ES-I3 (cell line): ENCODE measurements around the gene DEPP1.

Experiments used
- H3K36me3 ChIP-seq: 2 replicates; pipeline ENCODE4 v1.6.1; 2013; ENCODE audit warnings: mild to moderate bottlenecking, low read length, control low read depth, moderate library complexity; ENCODE audit not compliant: insufficient read depth
- H3K4me1 ChIP-seq: 2 replicates; pipeline ENCODE4 v1.6.1; 2013; ENCODE audit warnings: mild to moderate bottlenecking, control low read depth, low read length; ENCODE audit not compliant: insufficient read depth
- H3K9ac ChIP-seq: 2 replicates; pipeline ENCODE4 v1.6.1; 2013; ENCODE audit warnings: low read depth, mild to moderate bottlenecking, low read length, moderate library complexity
- H3K9me3 ChIP-seq: 2 replicates; pipeline ENCODE4 v1.6.1; 2013; ENCODE audit warnings: mild to moderate bottlenecking, low read length, moderate library complexity; ENCODE audit not compliant: control insufficient read depth, insufficient read depth

The DEPP1 gene

DNA sequence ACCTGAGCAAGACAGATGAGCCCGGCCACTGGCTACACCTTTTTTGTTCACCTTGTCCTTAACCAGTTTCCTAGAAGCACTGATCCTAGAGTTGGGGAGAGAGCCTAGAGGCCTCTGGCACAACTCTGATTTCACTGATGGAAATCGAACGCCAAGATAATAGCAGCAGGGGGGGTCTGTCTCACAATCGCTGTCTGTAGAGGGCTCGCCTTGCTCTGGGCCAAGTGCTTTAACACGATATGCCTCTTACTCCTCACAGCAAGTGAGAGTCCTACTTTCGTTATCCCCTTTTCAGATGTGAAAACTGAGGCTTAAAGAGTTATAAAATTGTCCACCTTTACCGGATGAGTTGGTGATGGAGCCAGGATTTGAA lies 18.5 kb downstream of the DEPP1 start:
- no peaks in the 10 kb centered on the region for H3K36me3 ChIP-seq
- peaks cover 27% of the 10 kb centered on the region for H3K4me1 ChIP-seq
- H3K9me3 ChIP-seq, result no peaks in the 10 kb centered on the region
- H3K9ac ChIP-seq, result peak overlapping the region; percentile 58; the same call in 1 of the 2 replicates

DNA sequence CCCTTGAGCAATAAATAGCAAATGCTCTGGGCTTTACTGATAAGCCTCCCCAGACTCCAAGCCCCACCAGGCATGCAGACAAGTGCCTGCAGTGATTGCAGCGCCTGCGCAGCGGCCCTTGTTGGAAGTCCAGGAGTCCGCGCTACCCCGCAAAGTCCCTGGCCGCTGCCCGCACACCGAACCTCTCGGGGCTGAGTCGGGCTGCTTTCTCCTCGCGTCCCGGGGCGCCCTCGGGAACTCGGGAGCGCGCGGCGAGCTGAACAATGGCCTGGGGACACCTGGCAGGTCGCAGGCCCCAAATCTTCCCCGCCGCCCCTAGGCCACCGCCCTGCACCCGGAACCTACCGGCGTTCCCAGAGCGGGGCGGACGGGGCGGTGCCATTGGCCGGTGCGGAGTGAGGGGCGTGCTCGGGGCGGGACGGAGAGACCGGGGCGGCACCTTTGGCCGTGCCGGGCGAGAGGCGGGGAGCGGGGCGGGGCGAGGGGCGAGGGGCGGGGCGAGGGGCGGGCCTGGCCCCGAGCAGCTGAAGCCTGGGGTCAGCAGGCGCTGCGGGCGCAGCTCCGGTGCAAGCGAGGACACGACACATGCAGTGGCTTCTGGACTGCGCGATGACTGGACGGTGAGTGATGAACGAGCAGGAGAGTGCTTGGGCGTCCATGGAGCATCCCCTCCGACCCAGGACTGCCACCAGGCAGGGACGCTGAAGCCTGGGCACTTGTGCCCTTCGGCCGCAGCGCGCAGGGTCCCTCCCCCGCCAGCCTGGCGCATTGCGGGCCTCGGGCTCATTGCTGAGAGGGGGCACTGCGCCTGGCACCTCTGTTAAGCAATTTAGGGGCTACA lies 19.1 kb downstream of the DEPP1 start, which contains the start of gene RASSF4:
Gene RASSF4 (plus strand): TSS at position 556 of the 841 bp plus-strand sequence. CDS start 10,401 bp downstream, outside the sequence.
- H3K9ac ChIP-seq, result peak within 1 kb of the TSS; percentile 86
- no peaks in the 10 kb centered on the region for H3K9me3 ChIP-seq
- H3K36me3 ChIP-seq, result no peaks in the 10 kb centered on the region
- peaks cover 21% of the 10 kb centered on the region for H3K4me1 ChIP-seq

DNA sequence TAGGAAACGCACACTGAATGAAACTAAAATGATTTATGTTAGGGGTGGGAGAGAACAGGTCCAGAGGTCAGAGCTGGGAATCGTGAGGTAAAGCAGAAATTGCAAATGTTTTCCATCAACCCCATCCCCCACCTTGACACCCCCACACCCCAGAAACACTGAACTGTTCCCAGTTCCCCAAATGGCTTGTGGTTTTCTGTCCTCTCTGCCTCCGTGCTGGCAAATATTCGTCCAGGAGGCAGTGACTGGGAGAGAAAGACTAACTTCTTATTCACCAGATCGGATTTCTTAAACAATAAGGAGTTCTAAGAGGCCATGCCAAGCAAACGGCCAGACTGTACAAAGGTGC lies 19.7 kb downstream of the DEPP1 start:
- H3K36me3 ChIP-seq, result no peaks in the 10 kb centered on the region
- no peaks in the 10 kb centered on the region for H3K9me3 ChIP-seq
- H3K4me1 ChIP-seq, result peaks cover 15% of the 10 kb centered on the region
- H3K9ac ChIP-seq, result peak overlapping the region; percentile 86

DNA sequence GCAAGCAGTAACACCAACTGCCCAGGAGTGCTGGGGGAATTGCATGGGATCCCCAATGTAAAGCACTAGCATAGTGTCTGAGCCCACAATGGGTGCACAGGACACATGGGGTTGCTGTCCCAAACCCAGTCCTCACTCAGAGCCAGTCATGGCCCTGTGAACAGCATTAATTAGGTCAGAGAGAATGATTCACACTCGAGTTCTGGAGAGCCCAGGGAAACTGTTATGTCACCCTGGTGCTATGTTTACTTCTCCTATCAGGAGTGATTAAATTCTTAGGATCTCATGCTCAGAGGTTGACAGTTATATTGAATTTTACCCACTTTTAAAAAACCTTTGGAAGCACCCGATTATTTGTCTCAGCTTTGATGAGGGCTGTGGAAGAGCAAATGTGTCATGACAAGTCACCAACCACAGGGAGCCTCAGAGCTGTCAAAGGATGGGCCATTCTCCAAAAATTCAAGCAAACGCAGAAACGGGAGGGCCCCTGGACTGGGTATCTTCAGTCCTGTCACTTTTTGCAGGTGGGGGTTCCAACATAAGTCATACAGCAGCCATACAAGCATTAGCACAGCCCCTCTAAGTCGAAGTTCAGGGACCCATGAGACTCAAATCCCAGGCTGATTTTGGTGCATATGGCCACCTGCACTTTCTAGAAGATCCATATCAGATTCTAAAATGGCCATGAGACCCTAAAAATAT lies 20.3 kb downstream of the DEPP1 start:
- no peaks in the 10 kb centered on the region for H3K9me3 ChIP-seq
- no peaks in the 10 kb centered on the region for H3K36me3 ChIP-seq
- H3K9ac ChIP-seq, result peak overlapping the region; percentile 86; the same call in 1 of the 2 replicates
- H3K4me1 ChIP-seq, result peaks cover 13% of the 10 kb centered on the region

DNA sequence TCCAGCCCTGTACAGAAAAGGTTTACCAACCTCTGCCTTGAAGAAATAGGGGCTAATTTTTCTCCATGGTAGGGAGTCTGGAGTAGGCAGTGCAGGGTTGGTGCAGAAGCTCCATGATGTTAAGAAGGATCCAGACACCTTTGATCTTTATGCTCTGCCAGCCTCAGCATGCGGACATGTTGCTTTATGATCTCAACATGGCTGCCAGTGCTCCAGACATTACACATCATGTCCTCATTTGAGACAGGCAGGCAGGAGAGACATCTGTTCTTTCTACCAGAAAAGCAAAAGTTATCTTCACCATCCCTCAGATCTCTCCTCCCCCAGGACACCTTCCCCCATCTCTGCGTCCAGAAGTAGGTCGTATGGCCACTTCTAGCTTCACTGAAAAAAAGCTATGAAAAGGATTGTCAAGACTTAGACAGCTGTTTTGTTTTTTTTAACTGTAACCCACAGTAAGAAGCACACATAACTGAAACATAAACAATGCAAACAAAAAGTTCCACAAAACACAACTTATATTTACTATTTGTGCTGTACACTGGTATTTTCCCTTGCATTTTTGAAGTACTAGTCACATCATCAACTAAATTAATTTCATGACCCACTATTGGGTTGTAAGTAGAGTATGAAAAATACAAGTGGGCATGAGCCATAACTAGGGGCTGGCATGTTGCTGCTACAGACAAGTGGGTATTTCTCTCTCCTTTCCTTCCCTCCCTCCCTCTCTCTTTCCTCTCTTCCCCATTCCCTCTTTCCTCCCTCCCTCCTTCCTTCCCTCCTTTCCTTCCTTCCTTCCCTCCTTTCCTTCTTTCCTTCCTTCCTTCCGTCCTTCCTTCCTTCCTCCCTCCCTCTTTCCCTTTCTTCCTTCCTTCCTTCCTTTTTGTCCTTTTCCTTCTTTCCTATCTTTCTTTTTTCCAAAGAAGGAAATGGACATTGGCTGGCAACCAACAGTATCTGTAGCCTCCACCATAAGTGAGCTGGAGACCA lies 21.6 kb downstream of the DEPP1 start:
- H3K4me1 ChIP-seq, result peaks cover 18% of the 10 kb centered on the region
- no peaks in the 10 kb centered on the region for H3K36me3 ChIP-seq
- H3K9ac ChIP-seq, result no peak overlapping the region
- no peaks in the 10 kb centered on the region for H3K9me3 ChIP-seq

DNA sequence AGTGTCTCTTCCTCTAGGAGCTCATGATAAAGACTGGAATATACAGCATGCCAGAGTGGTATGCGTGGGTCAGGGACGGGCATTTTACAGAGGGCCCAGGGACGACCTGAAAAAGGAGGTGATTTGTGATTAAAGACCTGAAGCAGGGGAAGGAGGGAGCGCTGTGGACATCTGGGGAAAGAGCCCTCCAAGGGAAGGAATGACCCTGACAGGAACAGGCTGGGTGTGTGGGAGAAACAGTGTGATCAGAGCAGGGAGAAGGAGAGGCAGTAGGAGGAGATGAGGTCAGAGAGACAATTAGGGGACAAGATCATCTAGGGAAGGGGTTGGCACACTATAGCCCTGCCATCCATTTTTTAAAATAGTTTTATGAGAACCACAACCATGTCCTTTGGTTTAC lies 22.4 kb downstream of the DEPP1 start:
- Histone ChIP-seq H3K4me1 (peaks cover 18% of the 10 kb centered on the region), H3K9me3 (no peaks in the 10 kb centered on the region), H3K9ac (no peak overlapping the region), H3K36me3 (no peaks in the 10 kb centered on the region)

DNA sequence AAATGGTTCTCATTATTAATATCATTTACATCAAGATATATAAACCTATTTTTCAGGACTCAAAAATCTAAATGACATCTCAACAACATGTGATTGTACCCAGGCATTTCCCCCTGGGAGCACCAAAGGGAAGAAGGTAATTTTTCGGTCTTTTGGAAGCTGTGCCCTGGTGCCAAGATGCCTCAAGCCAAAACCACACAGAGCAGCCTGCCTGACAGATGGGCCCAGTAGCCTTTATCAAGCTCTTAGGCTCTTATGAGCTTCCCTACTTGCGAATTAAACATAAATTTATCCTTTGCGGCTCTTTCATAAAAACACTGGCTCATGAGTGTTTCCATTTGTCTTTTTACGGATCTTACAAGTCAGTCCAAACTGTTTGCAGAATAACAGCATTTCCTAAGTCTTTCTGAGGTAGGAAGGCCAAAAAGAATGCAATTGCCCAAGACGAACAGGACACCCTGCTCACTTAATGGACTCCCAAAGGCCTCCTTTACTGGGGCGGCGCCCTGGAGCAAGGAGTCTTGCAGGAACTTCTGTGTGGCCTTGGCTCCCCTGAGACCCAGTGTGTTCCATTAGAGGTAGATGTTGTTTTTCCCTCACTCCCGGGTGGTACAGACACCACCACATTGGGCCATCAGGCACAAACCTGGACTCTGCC lies 23.1 kb downstream of the DEPP1 start:
- H3K9me3 ChIP-seq, result no peaks in the 10 kb centered on the region
- H3K4me1 ChIP-seq, result peaks cover 18% of the 10 kb centered on the region
- H3K9ac ChIP-seq, result no peak overlapping the region
- H3K36me3 ChIP-seq, result no peaks in the 10 kb centered on the region

DNA sequence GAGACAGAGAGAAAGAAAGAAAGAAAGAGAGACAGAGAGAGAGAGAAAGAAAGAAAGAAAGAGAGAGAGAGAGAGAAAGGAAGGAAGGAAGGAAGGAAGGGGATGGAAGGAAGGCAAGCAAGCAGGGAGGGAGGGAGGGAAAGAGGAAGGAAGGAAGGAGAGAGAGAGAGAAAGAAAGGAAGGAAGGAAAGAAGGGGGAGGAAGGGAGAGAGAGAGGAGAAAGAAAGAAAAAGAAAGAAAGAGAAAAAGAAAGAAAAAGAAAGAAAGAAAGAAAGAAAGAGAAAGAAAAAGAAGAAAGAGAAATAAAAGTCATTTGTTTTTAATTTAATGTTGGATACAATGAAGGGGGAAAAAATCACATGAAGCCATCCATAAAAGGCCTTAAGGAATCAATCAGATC lies 23.6 kb downstream of the DEPP1 start:
- Histone ChIP-seq H3K9me3 (no peaks in the 10 kb centered on the region), H3K4me1 (peaks cover 18% of the 10 kb centered on the region), H3K9ac (no peak overlapping the region), H3K36me3 (no peaks in the 10 kb centered on the region)

DNA sequence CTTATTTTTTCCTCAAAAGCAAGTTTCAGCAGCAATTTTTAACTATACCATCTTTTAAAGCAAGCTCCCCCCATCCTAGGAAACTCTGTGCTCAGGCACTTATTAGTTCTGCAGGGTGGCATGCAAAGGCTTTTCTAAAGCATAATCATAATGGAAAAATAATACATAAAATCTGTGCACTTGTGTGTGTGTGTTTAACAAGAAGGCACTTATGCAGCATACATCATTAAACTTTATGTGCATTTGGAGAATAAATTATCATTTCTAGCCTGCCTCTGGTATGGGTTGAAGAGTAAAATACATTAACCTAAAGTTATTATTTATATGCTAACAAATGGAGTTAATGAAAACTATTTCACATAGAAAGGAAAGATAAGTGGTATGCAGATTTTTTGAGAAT lies 24.6 kb downstream of the DEPP1 start:
- Histone ChIP-seq H3K4me1 (peaks cover 20% of the 10 kb centered on the region), H3K9me3 (no peaks in the 10 kb centered on the region), H3K36me3 (no peaks in the 10 kb centered on the region), H3K9ac (no peak overlapping the region)

DNA sequence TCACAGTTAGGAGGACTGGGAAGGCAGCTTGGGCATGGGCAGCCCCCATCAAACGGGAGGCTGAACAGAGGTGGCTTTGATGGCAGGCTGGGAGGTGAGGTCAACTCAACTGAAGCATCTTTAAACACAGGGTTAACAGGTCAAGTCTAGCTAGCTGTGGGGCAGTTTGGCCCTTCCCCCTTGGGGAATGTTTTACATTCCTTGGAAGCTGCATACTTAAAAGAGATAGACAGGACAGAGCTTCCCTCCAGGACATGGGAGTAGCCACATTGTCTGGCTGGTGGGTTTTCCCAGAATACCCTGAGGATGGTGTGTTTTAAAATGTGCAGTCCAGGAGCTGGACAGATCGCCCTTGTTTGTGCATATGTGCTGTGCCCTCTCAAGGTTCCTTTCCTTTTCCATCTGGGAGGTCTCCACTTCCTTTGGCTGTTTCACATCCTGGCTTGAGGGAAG lies 25.8 kb downstream of the DEPP1 start:
- H3K36me3 ChIP-seq, result no peaks in the 10 kb centered on the region
- no peak overlapping the region; the same call in 1 of the 2 replicates for H3K9ac ChIP-seq
- H3K4me1 ChIP-seq, result peaks cover 14% of the 10 kb centered on the region
- no peaks in the 10 kb centered on the region for H3K9me3 ChIP-seq

DNA sequence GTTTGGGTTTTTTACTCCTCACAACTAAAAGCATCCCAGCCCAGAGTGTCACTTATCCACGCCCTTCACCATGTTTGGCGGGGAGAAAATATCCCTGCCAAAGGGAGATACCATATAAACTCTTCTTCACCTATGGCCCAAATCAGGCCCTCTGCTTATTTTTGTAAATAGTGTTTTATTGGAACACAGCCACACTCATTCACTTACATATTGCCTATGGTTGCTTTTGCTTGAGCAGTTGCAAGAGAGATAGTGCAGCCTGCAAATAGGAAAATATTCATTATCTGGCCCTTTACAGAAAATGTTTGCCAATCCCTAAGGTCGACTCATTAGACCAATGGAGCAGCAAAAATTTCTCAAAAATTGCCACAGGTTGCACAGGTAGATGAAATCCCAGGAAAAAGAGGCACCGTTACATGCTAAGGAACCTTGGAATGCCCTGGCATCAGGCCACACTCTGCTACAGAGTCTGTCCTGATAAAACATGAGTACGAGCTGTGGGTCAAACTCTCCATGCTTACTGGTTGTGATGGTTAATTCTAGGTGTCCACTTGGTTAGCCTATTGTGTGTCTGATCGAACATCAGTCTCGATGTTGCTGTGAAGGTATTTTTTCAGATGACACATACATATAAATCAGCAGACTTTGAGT lies 26.9 kb downstream of the DEPP1 start:
- peaks cover 14% of the 10 kb centered on the region for H3K4me1 ChIP-seq
- H3K9ac ChIP-seq, result no peak overlapping the region
- H3K9me3 ChIP-seq, result no peaks in the 10 kb centered on the region
- H3K36me3 ChIP-seq, result no peaks in the 10 kb centered on the region

DNA sequence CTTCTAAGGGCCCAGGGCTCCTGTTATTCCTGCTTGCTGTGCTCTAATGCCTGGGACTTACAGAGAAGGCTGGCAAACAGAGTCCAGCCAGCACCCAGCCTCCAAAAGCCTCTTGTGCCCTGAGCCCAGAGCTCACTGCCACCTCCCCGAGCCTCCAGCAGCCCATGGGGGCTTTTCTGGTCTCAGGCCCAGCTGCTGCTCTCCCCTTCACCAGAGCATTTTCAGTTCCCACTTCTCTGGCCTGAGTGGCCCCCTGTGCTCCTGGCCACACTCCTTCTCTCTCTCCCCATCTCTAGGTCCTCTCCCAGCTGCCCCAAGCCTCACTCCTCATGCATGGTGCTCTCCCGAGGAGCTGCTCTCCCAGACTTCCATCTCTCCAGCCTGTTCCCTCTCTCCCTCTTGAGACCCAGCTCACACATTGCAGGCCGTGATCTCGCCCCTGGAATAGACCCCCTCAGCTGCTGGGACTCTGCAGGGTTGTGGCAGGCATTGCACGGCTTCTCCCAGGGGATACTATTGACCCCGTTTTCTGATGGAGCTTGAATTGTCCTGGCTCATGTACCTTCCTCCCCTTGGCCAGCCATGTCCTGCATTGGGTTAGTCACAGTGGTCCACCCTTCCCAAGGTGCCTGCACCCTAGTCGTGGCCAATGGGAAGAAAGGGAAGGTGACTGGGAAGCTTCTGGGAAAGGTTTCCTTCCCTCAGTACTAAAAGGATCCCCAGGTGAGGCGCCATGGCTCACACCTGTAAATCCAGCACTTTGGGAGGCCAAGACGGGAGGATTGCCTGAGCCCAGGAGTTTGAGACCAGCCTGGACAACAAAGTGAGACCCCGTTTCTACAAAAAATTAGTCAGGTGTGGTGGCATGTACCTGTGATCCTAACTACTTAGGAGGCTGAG lies 28.0 kb downstream of the DEPP1 start:
- no peaks in the 10 kb centered on the region for H3K36me3 ChIP-seq
- H3K4me1 ChIP-seq, result peaks cover 14% of the 10 kb centered on the region

More for the DNA sequence above, 28.0 kb downstream of the DEPP1 start:
- H3K9me3 ChIP-seq, result peaks cover 3% of the 10 kb centered on the region; the same call in 1 of the 2 replicates
- H3K9ac ChIP-seq, result no peak overlapping the region
